Esophagus (tissue), 2 donors: Measurements from ENCODE around the gene SAP30L. TPM values are rescaled to one million over a fixed set of nuclear protein-coding genes. Genes with fewer than 3 reads are reported as not detected.

Experiments used
- H3K27ac ChIP-seq, 2 donors: one replicate each; pipeline ENCODE4 v1.5.1; 2013; ENCODE audit warnings: low read depth in 2 of 2, mild to moderate bottlenecking in 2 of 2, inconsistent platforms in 1 of 2, low read length in 1 of 2, moderate library complexity in 1 of 2
- H3K27me3 ChIP-seq, 2 donors: one replicate each; pipeline ENCODE4 v1.6.1; 2013; ENCODE audit warnings: low read length in 2 of 2, control low read depth in 1 of 2, mild to moderate bottlenecking in 1 of 2; ENCODE audit not compliant: insufficient read depth in 2 of 2, control insufficient read depth in 1 of 2
- H3K36me3 ChIP-seq, 2 donors: one replicate each; pipeline ENCODE4 v1.6.1; 2013; ENCODE audit warnings: low read length in 1 of 2; ENCODE audit not compliant: control insufficient read depth in 2 of 2, insufficient read depth in 2 of 2
- H3K4me1 ChIP-seq, 2 donors: one replicate each; pipeline ENCODE4 v1.6.1; 2013; ENCODE audit warnings: low read length in 1 of 2; ENCODE audit not compliant: control insufficient read depth in 2 of 2, insufficient read depth in 2 of 2
- H3K4me3 ChIP-seq, 2 donors: one replicate each; pipeline ENCODE4 v1.5.1; 2013; ENCODE audit warnings: low read length in 2 of 2, mild to moderate bottlenecking in 2 of 2, low read depth in 1 of 2, moderate library complexity in 1 of 2
- H3K9me3 ChIP-seq, 2 donors: one replicate each; pipeline ENCODE4 v1.6.1; 2013; ENCODE audit warnings: mild to moderate bottlenecking in 2 of 2, low read depth in 1 of 2, low read length in 1 of 2, moderate library complexity in 1 of 2; ENCODE audit not compliant: control insufficient read depth in 2 of 2, insufficient read depth in 1 of 2
- WGBS, 2 donors: extraction: QIAGEN DNeasy Blood & Tissue Kit; methylation state at CpG; one replicate each; pipeline ENCODE4 v1.1.7; 2013; 5-methylcytosine and 5-hydroxymethylcytosine counted together
- polyA plus RNA-seq, 2 donors: library from polyadenylated mRNA; stranded (reverse); fragments of 200-250 nt; gene quantifications; one replicate each; pipeline ENCODE4 v1.2.3, GENCODE V29; 2013
- donor health status: healthy with polysubstance abuse.
- donor health status: Bipolar disorder and iron deficiency.

The SAP30L gene
- polyA plus RNA-seq, 2 donors = 11.8 to 16.3 TPM

DNA sequence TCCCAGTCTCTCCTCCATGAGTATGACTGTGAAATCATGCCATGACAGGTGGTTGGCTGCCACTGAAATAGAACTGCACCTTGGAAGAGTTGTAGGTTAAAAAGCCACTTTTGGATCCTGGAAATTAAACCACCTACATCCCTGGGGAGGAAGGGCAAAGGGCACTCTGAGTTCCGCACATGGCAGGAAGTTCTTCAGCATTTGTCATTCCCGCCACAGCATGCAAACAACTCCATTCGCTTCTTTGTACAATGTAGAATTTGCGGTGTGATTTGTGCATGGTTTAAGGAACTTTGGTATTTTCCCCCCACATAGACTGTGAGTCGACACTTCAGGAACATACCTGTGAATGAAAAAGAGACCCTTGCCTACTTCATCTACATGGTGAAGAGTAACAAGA is 9.8 kb downstream of the SAP30L start:
- Histone ChIP-seq H3K27ac (no peak overlapping the region), H3K36me3 (peaks cover 30 to 38% of the 10 kb centered on the region in 2 donors), H3K4me1 (no peaks in the 10 kb centered on the region), H3K27me3 (no peaks in the 10 kb centered on the region), H3K9me3 (no peaks in the 10 kb centered on the region), H3K4me3 (no peak overlapping the region)
- WGBS, 2 donors = 90% methylated on average over 5 of the region's 5 CpGs

DNA sequence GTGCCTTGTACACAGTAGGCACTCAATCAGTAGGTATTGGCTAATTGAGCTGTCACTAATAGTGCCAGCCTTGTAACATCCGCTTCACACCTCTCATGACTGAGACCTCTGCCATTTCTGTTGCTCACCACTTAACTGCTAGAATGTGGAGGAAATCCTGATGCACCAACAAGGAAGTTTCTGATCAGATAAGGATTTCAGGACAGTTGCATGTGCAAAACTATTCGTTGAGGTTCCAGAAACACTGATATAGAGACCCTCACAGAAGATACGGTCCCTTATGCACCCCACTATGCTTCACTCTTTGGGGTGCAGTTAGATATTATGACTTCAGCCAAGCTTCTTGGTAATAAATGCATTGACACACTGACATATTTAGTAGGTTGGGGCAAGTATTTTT is 10.7 kb downstream of the SAP30L start:
- Histone ChIP-seq H3K4me3 (no peak overlapping the region), H3K4me1 (no peaks in the 10 kb centered on the region), H3K36me3 (peaks cover 30 to 37% of the 10 kb centered on the region in 2 donors), H3K27me3 (no peaks in the 10 kb centered on the region), H3K27ac (no peak overlapping the region), H3K9me3 (no peaks in the 10 kb centered on the region)
- 83 to 92% methylated on average over 3 of the region's 3 CpGs for WGBS, 2 donors

DNA sequence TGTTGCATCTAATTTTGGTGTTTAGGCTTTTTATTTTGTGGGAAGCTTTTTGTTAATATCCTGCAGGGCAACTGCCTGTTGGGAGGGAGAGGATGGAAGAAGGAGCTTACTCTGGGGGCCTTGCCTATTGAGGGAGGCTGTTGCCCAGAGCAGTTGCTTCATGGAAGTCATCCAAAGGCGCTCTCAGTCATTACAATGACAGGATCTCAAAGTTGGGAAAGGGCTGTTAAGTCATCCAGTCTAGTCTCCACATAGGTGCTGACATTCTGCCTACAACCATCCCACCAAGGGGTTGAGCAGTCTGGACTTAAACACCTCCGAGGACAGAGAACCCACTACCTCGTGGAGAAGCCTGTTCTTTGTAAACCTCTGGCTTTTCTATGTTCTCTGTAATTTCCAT is 13.2 kb downstream of the SAP30L start:
- H3K36me3 ChIP-seq = peaks cover 20% of the 10 kb centered on the region in 2 donors

DNA sequence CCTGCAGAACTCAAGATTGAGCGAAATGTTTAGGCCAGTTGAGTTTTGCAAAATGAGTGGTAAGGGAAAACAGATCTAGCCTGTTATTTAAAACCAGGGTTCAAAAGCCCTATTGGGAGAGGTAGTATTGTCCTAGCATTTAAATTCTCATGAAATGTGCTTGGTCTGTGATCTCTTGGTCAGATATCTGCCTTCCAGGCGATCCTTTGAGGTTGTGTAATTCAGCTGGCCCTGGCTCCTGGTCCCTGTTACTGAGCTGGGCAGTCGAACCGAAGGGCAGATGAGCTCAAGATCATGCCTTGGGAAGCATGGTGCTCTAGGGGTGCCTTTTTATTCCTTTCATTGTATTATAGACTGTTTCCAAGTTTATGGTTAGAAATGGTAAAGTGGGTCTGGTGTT is 14.4 kb downstream of the SAP30L start:
- Histone ChIP-seq H3K27ac (no peak overlapping the region), H3K27me3 (no peaks in the 10 kb centered on the region), H3K36me3 (peaks cover 19 to 20% of the 10 kb centered on the region in 2 donors), H3K4me1 (no peaks in the 10 kb centered on the region), H3K9me3 (no peaks in the 10 kb centered on the region), H3K4me3 (no peak overlapping the region)
- 91 to 95% methylated on average over 4 of the region's 4 CpGs for WGBS, 2 donors

More for the DNA sequence above, 13.2 kb downstream of the SAP30L start:
- no peak overlapping the region for H3K27ac ChIP-seq
- no peak overlapping the region for H3K4me3 ChIP-seq
- 81 to 84% methylated on average over 3 of the region's 3 CpGs for WGBS, 2 donors
- no peaks in the 10 kb centered on the region for H3K4me1 ChIP-seq
- H3K9me3 ChIP-seq = no peaks in the 10 kb centered on the region
- no peaks in the 10 kb centered on the region for H3K27me3 ChIP-seq

DNA sequence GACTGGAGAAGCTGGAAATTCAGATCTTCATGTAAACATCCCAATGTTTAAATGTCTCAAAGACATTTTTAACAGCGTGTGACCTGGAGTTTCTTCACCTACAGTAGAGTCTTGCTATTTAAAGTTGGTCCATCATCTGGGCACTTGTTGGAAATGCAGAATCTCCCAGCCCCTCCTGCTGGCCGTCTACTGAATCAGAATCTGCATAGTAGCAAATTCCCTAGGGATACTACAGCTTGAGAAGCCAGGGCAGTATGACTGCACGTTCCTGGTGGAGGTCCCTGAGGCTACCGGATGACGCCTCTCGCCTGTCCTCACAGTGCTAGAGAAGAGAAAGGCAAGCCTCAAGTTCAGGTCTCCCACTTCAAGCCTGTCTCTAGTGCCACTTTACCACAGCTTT is 15.7 kb downstream of the SAP30L start:
- Histone ChIP-seq H3K27ac (no peak overlapping the region), H3K27me3 (no peaks in the 10 kb centered on the region), H3K36me3 (peaks cover 10 to 11% of the 10 kb centered on the region in 2 donors), H3K9me3 (no peaks in the 10 kb centered on the region), H3K4me1 (no peaks in the 10 kb centered on the region), H3K4me3 (no peak overlapping the region)
- 70 to 73% methylated on average over 6 of the region's 6 CpGs for WGBS, 2 donors

DNA sequence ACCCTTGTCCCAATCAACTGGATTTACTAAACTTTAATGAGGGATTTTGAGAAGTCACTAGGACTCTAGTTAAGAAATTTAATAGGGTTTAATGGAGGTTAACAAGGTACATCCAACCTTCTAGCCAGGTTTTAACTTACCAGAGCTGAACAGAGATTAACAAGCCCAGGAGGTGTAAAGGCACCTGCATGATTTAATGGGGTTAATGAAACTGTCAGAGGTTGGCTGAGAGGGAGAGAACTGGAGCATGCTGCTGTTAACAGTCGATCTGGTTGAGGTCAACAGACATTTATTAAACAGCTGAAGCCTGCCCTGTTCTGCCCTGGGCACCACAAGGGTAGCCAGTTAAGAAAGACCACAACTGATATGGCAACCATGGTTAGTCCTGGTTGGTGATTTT is 18.6 kb downstream of the SAP30L start:
- Histone ChIP-seq H3K27ac (no peak overlapping the region), H3K27me3 (no peaks in the 10 kb centered on the region), H3K4me3 (no peak overlapping the region), H3K9me3 (no peaks in the 10 kb centered on the region), H3K4me1 (no peaks in the 10 kb centered on the region), H3K36me3 (no peaks in the 10 kb centered on the region)
- WGBS, 2 donors = 41 to 61% methylated on average over 1 of the region's 1 CpG

DNA sequence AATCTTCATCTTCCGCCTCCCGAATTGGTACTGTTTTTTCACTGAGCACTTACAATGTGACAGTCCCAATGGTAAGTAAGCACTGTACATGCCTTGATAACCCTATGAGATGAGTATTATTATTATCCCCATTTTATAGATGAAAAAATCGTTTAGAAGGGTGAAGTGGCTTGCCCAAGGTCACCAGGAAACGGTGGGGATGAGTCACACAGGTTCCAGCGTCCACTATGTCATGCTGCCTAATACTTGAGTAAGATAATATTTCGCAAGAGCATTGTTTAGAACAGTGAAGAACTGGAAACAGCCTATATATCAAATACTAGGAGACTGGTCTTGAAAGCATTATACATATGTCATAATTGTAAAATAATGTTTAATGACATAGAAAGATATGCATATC is 19.4 kb downstream of the SAP30L start:
- H3K36me3 ChIP-seq = no peaks in the 10 kb centered on the region
- 48 to 55% methylated on average over 6 of the region's 6 CpGs for WGBS, 2 donors
- no peak overlapping the region for H3K27ac ChIP-seq
- no peak overlapping the region for H3K4me3 ChIP-seq
- no peaks in the 10 kb centered on the region for H3K9me3 ChIP-seq
- H3K27me3 ChIP-seq = no peaks in the 10 kb centered on the region
- H3K4me1 ChIP-seq = no peaks in the 10 kb centered on the region

DNA sequence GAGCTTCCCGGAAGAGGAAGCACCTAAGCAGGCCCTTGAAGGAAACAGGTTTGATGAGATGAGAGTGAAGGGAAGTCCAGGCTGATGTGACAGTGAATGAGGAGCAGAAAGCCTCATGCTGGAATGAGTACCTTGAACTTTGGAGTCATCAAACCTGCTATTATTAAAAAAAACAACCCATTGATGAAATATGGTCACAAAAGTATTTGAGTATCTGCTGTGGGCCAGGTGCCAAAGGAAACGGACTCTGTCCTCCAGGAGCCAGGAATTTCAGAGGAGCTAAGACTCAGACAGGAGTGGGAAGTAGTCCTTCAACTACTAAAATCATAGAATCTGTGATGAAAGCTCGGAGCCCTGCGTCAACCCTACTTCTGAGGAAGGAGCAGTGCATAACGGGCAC is 20.4 kb downstream of the SAP30L start:
- Histone ChIP-seq H3K9me3 (no peaks in the 10 kb centered on the region), H3K36me3 (no peaks in the 10 kb centered on the region), H3K4me3 (no peak overlapping the region), H3K4me1 (no peaks in the 10 kb centered on the region), H3K27me3 (peaks cover 0 to 3% of the 10 kb centered on the region in 2 donors), H3K27ac (no peak overlapping the region)
- WGBS, 2 donors = 63 to 72% methylated on average over 5 of the region's 5 CpGs

DNA sequence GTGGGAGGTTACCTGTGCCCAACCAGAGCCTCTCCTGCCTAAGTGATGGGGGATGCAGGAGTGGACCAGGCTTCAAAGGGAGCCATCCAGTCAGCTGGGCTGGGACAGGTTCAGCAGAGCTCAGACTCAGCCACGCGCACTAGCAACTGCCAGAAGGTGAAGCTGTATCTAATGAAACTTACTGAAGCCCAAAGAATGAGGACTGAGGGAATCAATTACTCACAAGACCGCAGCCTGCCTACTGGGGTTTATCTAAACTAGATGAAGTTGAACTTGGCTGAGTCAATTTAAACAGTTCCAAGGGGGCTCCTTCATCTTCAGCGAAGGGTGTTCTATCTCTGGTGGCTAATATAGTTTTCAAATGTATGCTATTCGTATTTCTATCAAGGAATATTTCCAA is 20.9 kb downstream of the SAP30L start:
- H3K36me3 ChIP-seq = no peaks in the 10 kb centered on the region
- no peaks in the 10 kb centered on the region for H3K9me3 ChIP-seq
- H3K27ac ChIP-seq = no peak overlapping the region
- WGBS, 2 donors = 81 to 82% methylated on average over 5 of the region's 5 CpGs
- H3K27me3 ChIP-seq = peaks cover 0 to 3% of the 10 kb centered on the region in 2 donors
- H3K4me1 ChIP-seq = no peaks in the 10 kb centered on the region
- no peak overlapping the region for H3K4me3 ChIP-seq

DNA sequence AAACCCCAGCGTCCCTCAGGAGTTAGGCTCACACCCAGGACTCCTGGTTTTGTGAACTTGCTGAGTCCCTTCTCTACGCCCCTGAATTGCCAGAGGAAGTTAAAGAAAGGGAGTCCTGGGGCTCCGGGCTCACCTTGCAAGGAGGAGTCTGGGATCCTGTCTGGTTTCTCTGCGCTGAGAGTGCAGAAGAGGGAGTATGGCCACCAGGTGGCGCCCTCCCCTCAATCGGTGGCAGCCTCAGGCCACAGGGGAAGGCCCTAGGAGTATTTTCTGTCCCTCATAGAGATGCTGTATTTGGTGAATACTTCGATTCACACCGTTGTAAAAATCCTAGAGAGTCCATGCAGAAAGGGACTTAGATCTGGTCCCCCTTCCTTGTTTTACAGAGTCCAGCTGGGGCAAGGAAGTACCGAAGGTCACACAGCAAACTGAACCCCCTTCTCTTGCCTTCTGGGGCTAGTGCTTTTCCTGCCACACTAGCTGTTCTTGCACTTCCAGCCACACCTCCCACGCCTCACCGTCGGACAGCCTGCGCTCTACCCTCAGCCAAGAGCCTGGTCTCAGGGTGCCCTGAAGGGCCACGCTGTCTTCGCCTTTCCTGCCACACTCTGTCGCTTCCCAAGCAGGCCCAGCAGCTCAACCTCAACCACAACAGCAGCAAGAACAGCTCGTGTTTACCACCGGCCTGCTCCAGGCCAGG is 22.0 kb downstream of the SAP30L start:
- Histone ChIP-seq H3K4me3 (no peak overlapping the region), H3K27me3 (peaks cover 0 to 7% of the 10 kb centered on the region in 2 donors), H3K9me3 (no peaks in the 10 kb centered on the region), H3K36me3 (no peaks in the 10 kb centered on the region), H3K4me1 (no peaks in the 10 kb centered on the region), H3K27ac (no peak overlapping the region)
- WGBS, 2 donors = 39 to 40% methylated on average over 18 of the region's 18 CpGs
